Measurements from ENCODE around the gene PLA2G4B.

Gene PLA2G4B

DNA sequence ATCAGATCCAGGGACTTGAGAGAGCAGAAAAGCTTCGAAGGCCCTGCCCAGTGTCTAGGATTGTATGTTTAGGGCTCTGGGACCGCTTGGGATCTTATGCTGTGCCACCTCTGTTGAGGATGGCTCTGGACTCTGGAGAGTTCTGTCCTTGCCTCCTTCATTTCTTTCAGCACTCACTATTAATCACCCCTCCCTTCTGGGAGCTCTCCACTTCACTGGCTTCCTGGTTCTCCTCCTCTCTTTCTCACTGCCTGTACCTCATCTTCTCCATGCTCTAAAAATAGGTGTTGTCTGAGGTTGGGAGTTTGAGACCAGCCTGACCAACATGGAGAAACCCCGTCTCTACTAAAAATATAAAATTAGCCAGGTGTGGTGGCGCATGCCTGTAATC, 47.1 kb upstream of the PLA2G4B start:
- H3K27ac ChIP-seq (ENCODE audit: poor library complexity, severe bottlenecking) = peak overlapping the region; percentile 90
- peaks cover 76% of the 10 kb centered on the region for H3K4me1 ChIP-seq (ENCODE audit: insufficient read depth, poor library complexity, severe bottlenecking)
- DNase-seq (ENCODE audit: low spot score) (no peak), ATAC-seq (ENCODE audit: low read depth) (no peak)
- peaks cover 5% of the 10 kb centered on the region for H3K36me3 ChIP-seq (ENCODE audit: low read depth)
- no peaks in the 10 kb centered on the region for H3K9me3 ChIP-seq (ENCODE audit: severe bottlenecking)
- H3K4me3 ChIP-seq (ENCODE audit: severe bottlenecking) = no peak overlapping the region
- no peak for TF ChIP-seq CTCF (IDR thresholded peaks at IDR 0.05; ENCODE audit: poor library complexity, severe bottlenecking)
- no peaks in the 10 kb centered on the region for H3K27me3 ChIP-seq (ENCODE audit: insufficient read depth, poor library complexity, severe bottlenecking)

- Histone ChIP-seq H3K27ac (ENCODE audit: poor library complexity, severe bottlenecking) (peak overlapping the region; percentile 90), H3K27me3 (ENCODE audit: insufficient read depth, poor library complexity, severe bottlenecking) (no peaks in the 10 kb centered on the region), H3K4me3 (ENCODE audit: severe bottlenecking) (no peak overlapping the region), H3K36me3 (ENCODE audit: low read depth) (peaks cover 9% of the 10 kb centered on the region), H3K9me3 (ENCODE audit: severe bottlenecking) (no peaks in the 10 kb centered on the region), H3K4me1 (ENCODE audit: insufficient read depth, poor library complexity, severe bottlenecking) (peaks cover 82% of the 10 kb centered on the region)
- no peak for TF ChIP-seq CTCF (IDR thresholded peaks at IDR 0.05; ENCODE audit: poor library complexity, severe bottlenecking)
- DNase-seq (ENCODE audit: low spot score) (no peak), ATAC-seq (ENCODE audit: low read depth) (no peak)
These were observed 46.5 kb upstream of the PLA2G4B start for GRCh38 chr15:41792000-41792637.

DNA sequence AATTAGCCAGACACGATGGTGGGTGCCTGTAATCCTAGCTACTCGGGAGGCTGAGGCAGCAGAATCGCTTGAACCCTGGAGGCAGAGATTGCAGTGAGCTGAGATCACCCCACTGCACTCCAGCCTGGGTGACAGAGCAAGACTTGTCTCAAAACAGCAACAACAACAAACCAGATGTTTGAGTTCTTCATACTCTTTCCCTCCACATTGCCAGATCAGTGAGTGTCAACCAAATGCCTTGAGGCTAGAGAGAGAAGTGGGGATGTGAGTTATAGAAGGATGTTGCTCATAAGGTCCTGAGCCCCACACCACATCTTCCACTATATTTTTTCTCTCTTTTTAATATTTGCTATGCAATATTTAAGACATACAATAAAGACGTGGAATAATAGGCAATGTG, 44.6 kb upstream of the PLA2G4B start:
- peaks cover 83% of the 10 kb centered on the region for H3K4me1 ChIP-seq (ENCODE audit: insufficient read depth, poor library complexity, severe bottlenecking)
- no peaks in the 10 kb centered on the region for H3K9me3 ChIP-seq (ENCODE audit: severe bottlenecking)
- no peaks in the 10 kb centered on the region for H3K27me3 ChIP-seq (ENCODE audit: insufficient read depth, poor library complexity, severe bottlenecking)
- H3K27ac ChIP-seq (ENCODE audit: poor library complexity, severe bottlenecking) = peak overlapping the region; percentile 90
- no peak overlapping the region for H3K4me3 ChIP-seq (ENCODE audit: severe bottlenecking)
- no peak for TF ChIP-seq CTCF (IDR thresholded peaks at IDR 0.05; ENCODE audit: poor library complexity, severe bottlenecking)
- no peak for DNase-seq (ENCODE audit: low spot score)
- ATAC-seq (ENCODE audit: low read depth) = peak; percentile 11; the same call in 1 of the 3 replicates
- peaks cover 12% of the 10 kb centered on the region for H3K36me3 ChIP-seq (ENCODE audit: low read depth)

DNA sequence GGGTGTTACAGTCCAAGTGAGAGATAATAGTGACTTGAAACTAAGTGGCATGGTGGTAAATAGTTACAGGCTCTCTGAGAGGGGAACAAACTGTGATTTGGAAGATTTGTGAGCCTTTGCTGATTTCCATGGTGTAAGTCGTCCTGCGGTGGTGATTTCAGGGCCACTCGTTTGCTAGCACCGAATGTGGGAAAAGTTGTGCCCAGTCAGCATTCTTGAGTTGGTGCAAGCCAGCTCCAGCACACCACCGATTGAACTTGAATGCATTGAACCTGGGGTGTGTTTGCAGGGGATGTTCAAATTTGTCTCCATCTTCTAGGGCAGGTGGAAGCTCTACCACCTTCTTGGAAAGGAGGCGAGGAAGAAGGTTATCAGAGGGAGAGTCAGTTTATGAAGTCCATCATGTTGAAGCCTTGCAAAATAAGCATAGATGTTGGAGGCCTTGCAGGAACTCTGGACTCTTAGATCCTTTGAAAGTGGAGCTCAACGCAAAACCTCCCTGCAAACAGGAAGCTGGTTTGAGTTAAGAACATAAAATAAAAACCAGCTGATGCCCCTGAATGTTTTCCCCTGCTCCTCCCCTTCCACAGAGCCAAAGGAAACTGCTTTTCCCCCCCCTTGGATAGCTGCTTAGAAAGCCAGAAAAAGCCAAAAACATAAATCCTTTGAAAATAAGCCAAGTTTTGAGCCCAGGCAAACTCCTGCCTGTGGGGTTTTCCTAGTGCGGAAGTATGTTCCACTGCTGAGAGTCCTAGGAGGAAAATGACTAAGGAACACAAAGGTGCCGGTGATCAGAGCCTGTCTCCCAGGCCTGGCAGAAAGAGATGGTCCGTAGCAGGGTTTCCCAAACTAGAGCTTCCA, 42.4 kb upstream of the PLA2G4B start:
- TF ChIP-seq CTCF (IDR thresholded peaks at IDR 0.05; ENCODE audit: poor library complexity, severe bottlenecking) = no peak
- Histone ChIP-seq H3K27ac (ENCODE audit: poor library complexity, severe bottlenecking) (peak overlapping the region; percentile 90), H3K4me3 (ENCODE audit: severe bottlenecking) (no peak overlapping the region), H3K36me3 (ENCODE audit: low read depth) (peaks cover 32% of the 10 kb centered on the region), H3K4me1 (ENCODE audit: insufficient read depth, poor library complexity, severe bottlenecking) (peaks cover 65% of the 10 kb centered on the region), H3K9me3 (ENCODE audit: severe bottlenecking) (no peaks in the 10 kb centered on the region), H3K27me3 (ENCODE audit: insufficient read depth, poor library complexity, severe bottlenecking) (no peaks in the 10 kb centered on the region)
- no peak for DNase-seq (ENCODE audit: low spot score)
- ATAC-seq (ENCODE audit: low read depth) = peak; percentile 67

Data from RWPE2 (cell line).